ENCODE data around the gene TRNT1.

TRNT1 gene

GRCh38 chr3:3177861-3178497, 51.2 kb downstream of the TRNT1 start:
- in situ Hi-C loops (cut with MboI; ENCODE audit: low sequenced_read_pairs): loop anchor here (25.0 kb wide), 1 partner anchor 1109 kb away; no protein-coding TSS in a partner anchor

- in situ Hi-C loops (cut with MboI; ENCODE audit: low sequenced_read_pairs): loop anchor here (25.0 kb wide), 1 partner anchor 1109 kb away; no protein-coding TSS in a partner anchor
These were observed 52.0 kb downstream of the TRNT1 start for GRCh38 chr3:3178498-3179328.

GRCh38 chr3:3179407-3180094, 52.8 kb downstream of the TRNT1 start, which contains the start of gene CRBN:
TSS of gene CRBN (minus strand) at chr3:3179691. CDS start at chr3:3179687, 4 bp downstream.
- in situ Hi-C loops (cut with MboI; ENCODE audit: low sequenced_read_pairs): loop anchor here (25.0 kb wide), 1 partner anchor 1108 kb away; no protein-coding TSS in a partner anchor

- in situ Hi-C loops (cut with MboI; ENCODE audit: low sequenced_read_pairs): loop anchor here (25.0 kb wide), 1 partner anchor 1107 kb away; no protein-coding TSS in a partner anchor
These were observed 53.7 kb downstream of the TRNT1 start for GRCh38 chr3:3180456-3180855.

- in situ Hi-C loops (cut with MboI; ENCODE audit: low sequenced_read_pairs): loop anchor here (25.0 kb wide), 1 partner anchor 1102 kb away; no protein-coding TSS in a partner anchor
These were observed 58.1 kb downstream of the TRNT1 start for GRCh38 chr3:3184876-3185275.

GRCh38 chr3:3189102-3189727, 62.5 kb downstream of the TRNT1 start:
- in situ Hi-C loops (cut with MboI; ENCODE audit: low sequenced_read_pairs): loop anchor here (25.0 kb wide), 1 partner anchor 1098 kb away; no protein-coding TSS in a partner anchor

GRCh38 chr3:3189961-3190360, 63.2 kb downstream of the TRNT1 start:
- in situ Hi-C loops (cut with MboI; ENCODE audit: low sequenced_read_pairs): loop anchor here (25.0 kb wide), 1 partner anchor 1097 kb away; no protein-coding TSS in a partner anchor

GRCh38 chr3:3191675-3192285, 65.0 kb downstream of the TRNT1 start:
- in situ Hi-C loops (cut with MboI; ENCODE audit: low sequenced_read_pairs): loop anchor here (25.0 kb wide), 1 partner anchor 1096 kb away; no protein-coding TSS in a partner anchor

- in situ Hi-C loops (cut with MboI; ENCODE audit: low sequenced_read_pairs): loop anchor here (25.0 kb wide), 1 partner anchor 1095 kb away; no protein-coding TSS in a partner anchor
These were observed 65.5 kb downstream of the TRNT1 start for GRCh38 chr3:3192286-3192675.

GRCh38 chr3:3194861-3195260, 68.1 kb downstream of the TRNT1 start:
- in situ Hi-C loops (cut with MboI; ENCODE audit: low sequenced_read_pairs): loop anchor here (25.0 kb wide), 1 partner anchor 1092 kb away; no protein-coding TSS in a partner anchor

- in situ Hi-C loops (cut with MboI; ENCODE audit: low sequenced_read_pairs): loop anchor here (25.0 kb wide), 1 partner anchor 1091 kb away; no protein-coding TSS in a partner anchor
These were observed 69.6 kb downstream of the TRNT1 start for GRCh38 chr3:3196148-3196861.

Data from HL-60/S4 treated with retinoic acid at 250 ng/mL for 4 days and 3 days (cell line).